ENCODE results near the gene CD80.

CD80 gene

DNA sequence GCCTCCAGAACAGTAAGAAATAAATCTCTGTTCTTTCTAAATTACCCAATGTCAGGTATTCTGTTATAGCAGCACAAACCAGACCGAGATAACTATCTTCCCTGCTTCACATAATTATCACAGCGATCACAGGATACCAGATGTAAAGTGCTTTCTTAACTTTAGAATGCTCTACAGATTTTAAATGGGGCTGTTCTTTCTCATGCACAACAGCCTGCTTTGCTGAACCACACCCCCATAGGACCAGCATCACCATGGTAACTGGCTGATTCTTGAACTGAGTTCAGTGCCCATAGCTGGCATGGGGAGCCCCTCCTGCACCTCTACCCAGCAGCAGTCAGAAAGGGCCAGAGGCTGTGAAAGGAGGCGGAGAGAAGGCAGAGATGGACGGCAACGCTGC lies 7.8 kb downstream of the CD80 start:
- Histone ChIP-seq H3K4me2 (ENCODE audit: low read length) (peak overlapping the region; percentile 58), H3K36me3 (ENCODE audit: control insufficient read depth, low read length) (peaks cover 24% of the 10 kb centered on the region), H3K27me3 (ENCODE audit: control insufficient read depth, low read length) (no peaks in the 10 kb centered on the region), H3K27ac (ENCODE audit: low read depth, low read length) (peak overlapping the region; percentile 53), H3F3A (ENCODE audit: control insufficient read depth, insufficient read depth) (no peaks in the 10 kb centered on the region), H3K9me2 (replicated peaks; ENCODE audit: control insufficient read depth, low read length) (no peaks in the 10 kb centered on the region), H4K20me1 (ENCODE audit: control insufficient read depth, insufficient read depth, low read depth, low read length) (no peaks in the 10 kb centered on the region), H3K9me3 (ENCODE audit: control insufficient read depth, insufficient read depth, low read length) (no peaks in the 10 kb centered on the region), H3K79me2 (ENCODE audit: control insufficient read depth, low read length) (peaks cover 3% of the 10 kb centered on the region; the same call in 1 of the 2 replicates), H3K4me3 (ENCODE audit: low read length) (peak overlapping the region; percentile 42), H3K4me1 (ENCODE audit: control insufficient read depth, low read length) (peaks cover 78% of the 10 kb centered on the region)
- TF ChIP-seq EZH2phosphoT487 (IDR thresholded peaks at IDR 0.05; ENCODE audit: borderline replicate concordance, low read length): no peak
- TF ChIP-seq, protein P1, sequence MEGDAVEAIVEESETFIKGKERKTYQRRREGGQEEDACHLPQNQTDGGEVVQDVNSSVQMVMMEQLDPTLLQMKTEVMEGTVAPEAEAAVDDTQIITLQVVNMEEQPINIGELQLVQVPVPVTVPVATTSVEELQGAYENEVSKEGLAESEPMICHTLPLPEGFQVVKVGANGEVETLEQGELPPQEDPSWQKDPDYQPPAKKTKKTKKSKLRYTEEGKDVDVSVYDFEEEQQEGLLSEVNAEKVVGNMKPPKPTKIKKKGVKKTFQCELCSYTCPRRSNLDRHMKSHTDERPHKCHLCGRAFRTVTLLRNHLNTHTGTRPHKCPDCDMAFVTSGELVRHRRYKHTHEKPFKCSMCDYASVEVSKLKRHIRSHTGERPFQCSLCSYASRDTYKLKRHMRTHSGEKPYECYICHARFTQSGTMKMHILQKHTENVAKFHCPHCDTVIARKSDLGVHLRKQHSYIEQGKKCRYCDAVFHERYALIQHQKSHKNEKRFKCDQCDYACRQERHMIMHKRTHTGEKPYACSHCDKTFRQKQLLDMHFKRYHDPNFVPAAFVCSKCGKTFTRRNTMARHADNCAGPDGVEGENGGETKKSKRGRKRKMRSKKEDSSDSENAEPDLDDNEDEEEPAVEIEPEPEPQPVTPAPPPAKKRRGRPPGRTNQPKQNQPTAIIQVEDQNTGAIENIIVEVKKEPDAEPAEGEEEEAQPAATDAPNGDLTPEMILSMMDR (IDR thresholded peaks at IDR 0.05; ENCODE audit: low read depth, low read length, poor library complexity, severe bottlenecking): no peak

DNA sequence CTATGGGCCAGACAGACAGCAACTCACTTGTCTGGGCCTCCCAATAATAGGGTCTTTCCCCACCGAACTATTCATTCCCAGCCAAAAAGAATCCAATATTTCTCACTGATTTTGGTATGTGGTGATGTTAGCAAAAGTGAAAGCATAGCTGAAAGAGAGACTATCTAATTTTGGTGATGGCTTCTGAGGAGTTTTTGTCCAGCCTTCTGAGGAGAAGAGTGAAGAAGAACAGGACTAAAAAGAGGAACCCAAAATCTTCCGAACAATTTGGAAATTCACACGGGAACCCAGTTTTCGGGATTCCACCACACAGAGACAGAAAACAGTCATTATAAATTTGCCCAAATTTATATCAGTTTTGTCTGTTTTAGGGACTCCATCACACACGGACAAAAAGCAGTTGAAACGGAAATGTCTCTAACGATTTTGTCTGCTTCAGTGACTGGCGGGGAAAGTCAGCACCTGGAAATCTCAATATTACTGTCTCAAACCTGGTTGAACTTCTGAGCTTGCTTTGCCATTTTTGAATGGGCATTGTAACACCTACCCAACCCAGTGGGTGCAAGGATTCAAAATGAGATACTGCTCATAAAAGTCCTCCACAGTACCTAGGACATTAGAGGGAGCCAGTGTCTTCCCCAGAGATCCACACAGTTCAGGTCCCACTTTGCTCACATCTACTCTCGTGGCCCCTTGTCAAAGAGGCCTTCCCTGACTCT lies 9.1 kb downstream of the CD80 start:
- Histone ChIP-seq H3K9me3 (ENCODE audit: control insufficient read depth, insufficient read depth, low read length) (no peaks in the 10 kb centered on the region), H3K27me3 (ENCODE audit: control insufficient read depth, low read length) (no peaks in the 10 kb centered on the region), H3K4me3 (ENCODE audit: low read length) (peak overlapping the region; percentile 42), H3K4me1 (ENCODE audit: control insufficient read depth, low read length) (peaks cover 72% of the 10 kb centered on the region), H3K36me3 (ENCODE audit: control insufficient read depth, low read length) (peaks cover 14% of the 10 kb centered on the region), H3K9me2 (replicated peaks; ENCODE audit: control insufficient read depth, low read length) (no peaks in the 10 kb centered on the region), H3K4me2 (ENCODE audit: low read length) (peak overlapping the region; percentile 58), H3K27ac (ENCODE audit: low read depth, low read length) (peak overlapping the region; percentile 53), H4K20me1 (ENCODE audit: control insufficient read depth, insufficient read depth, low read depth, low read length) (no peaks in the 10 kb centered on the region), H3K79me2 (ENCODE audit: control insufficient read depth, low read length) (peaks cover 3% of the 10 kb centered on the region; the same call in 1 of the 2 replicates), H3F3A (ENCODE audit: control insufficient read depth, insufficient read depth) (no peaks in the 10 kb centered on the region)
- TF ChIP-seq, protein P1 (IDR thresholded peaks at IDR 0.05; ENCODE audit: low read depth, low read length, poor library complexity, severe bottlenecking): no peak
- TF ChIP-seq EZH2phosphoT487 (IDR thresholded peaks at IDR 0.05; ENCODE audit: borderline replicate concordance, low read length): no peak

DNA sequence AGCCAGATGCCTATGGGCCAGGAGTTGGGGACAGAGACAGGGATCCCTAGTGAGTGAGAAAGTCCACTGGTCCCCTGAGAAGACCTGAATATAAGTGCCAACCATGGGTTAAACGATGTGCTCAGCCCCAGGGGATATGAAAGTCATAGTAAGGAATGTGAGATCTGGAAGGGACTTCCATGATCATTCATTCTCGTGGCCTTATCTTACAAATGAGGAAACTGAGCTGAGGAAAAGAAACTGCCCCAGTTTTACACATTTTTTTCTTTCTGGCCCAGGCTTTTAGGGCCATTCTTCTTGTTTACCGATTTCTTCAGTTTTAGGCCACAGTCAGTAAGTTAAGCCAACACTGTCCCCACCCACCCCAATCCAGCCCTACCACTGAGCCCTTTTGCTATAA lies 11.1 kb downstream of the CD80 start:
- no peak overlapping the region for H3K4me2 ChIP-seq (ENCODE audit: low read length)
- TF ChIP-seq, protein P1 (IDR thresholded peaks at IDR 0.05; ENCODE audit: low read depth, low read length, poor library complexity, severe bottlenecking): no peak
- no peak for TF ChIP-seq EZH2phosphoT487 (IDR thresholded peaks at IDR 0.05; ENCODE audit: borderline replicate concordance, low read length)

More for the DNA sequence above, 11.1 kb downstream of the CD80 start:
- Histone ChIP-seq H4K20me1 (ENCODE audit: control insufficient read depth, insufficient read depth, low read depth, low read length) (no peaks in the 10 kb centered on the region), H3K27me3 (ENCODE audit: control insufficient read depth, low read length) (no peaks in the 10 kb centered on the region), H3K36me3 (ENCODE audit: control insufficient read depth, low read length) (peaks cover 22% of the 10 kb centered on the region), H3K9me3 (ENCODE audit: control insufficient read depth, insufficient read depth, low read length) (no peaks in the 10 kb centered on the region), H3K9me2 (replicated peaks; ENCODE audit: control insufficient read depth, low read length) (no peaks in the 10 kb centered on the region), H3K4me3 (ENCODE audit: low read length) (no peak overlapping the region), H3F3A (ENCODE audit: control insufficient read depth, insufficient read depth) (no peaks in the 10 kb centered on the region), H3K27ac (ENCODE audit: low read depth, low read length) (no peak overlapping the region), H3K4me1 (ENCODE audit: control insufficient read depth, low read length) (peaks cover 51% of the 10 kb centered on the region), H3K79me2 (ENCODE audit: control insufficient read depth, low read length) (peaks cover 3% of the 10 kb centered on the region; the same call in 1 of the 2 replicates)

Data from DOHH2 (cell line).